ENCODE results near the gene ARL16. TPM values are rescaled to one million over a fixed set of nuclear protein-coding genes. Genes with fewer than 3 reads are reported as not detected.
A peak's percentile ranks its signal among the peaks of the same experiment; 100 is the strongest.

Gene ARL16
- total RNA-seq, 1 donor from 2014 or later: 25.0 TPM

- no peak for DNase-seq (ENCODE audit: low spot score)
These were observed 29.5 kb upstream of the ARL16 start for GRCh38 chr17:81713004-81713555.

- DNase-seq (ENCODE audit: low spot score): no peak
These were observed 28.9 kb upstream of the ARL16 start for GRCh38 chr17:81712468-81713003.

DNA sequence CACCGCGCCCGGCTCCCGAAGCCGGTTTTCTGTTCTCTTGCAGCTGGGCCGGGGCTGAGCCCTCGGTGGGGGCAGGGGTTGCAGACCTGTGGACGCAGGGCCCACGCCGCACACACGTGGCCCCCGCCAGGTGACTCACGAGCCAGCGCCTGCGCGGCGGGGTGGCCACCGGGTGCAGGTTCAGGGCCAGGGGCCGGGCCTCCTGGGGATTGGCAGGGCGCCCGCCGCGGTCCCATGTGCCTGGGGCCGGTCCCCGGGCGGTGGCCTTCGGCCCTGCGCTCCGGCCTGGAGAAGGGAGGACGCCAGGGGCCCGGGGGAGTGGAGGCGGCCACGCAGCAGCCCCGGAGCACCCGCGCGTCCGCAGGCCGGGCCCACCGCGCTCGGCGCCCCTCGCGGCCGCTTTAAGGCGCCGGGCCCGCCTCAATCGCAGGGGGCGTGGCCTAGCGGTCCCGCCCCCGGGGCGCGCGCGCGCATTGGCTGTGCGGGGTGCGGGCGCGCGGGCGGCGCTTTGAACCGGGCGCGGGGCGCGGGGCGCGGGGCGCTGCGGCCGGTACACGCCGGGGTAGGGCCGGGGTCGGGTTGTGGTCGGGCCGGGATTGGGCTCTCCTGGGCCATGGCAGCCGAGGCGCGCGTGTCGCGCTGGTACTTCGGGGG lies 28.3 kb upstream of the ARL16 start, which contains the start of gene SLC25A10:
Gene SLC25A10, plus strand, starts transcription at position 471 of the 654 bp plus-strand sequence. Its CDS starts 143 bp downstream, at position 614.
- peak; percentile 93 for DNase-seq (ENCODE audit: low spot score)

GRCh38 chr17:81710514-81711308 lies 27.1 kb upstream of the ARL16 start:
- no peak for DNase-seq (ENCODE audit: low spot score)

DNA sequence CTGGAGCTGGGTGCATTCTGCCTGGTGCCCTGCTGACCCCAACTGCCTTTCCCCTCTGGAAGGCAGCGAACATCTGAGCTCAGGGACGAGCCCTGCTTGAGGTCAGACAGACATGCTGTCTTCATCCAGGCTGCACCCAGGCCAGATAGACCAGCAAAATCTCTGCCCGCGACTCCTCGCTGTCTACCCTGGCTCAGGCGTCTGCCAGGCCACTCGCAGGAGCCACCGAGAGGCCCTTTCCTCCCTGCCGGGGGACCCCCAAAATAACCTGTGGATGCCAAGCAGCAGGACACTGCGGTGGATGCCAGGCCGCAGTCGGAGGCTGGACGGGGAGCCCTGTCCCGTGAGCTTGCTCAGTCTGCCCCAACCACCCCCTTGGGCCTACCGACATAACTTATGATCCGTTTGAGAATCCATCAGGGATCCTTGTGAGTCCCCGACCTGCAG lies 25.2 kb upstream of the ARL16 start:
- no peak for DNase-seq (ENCODE audit: low spot score)

- no peak for DNase-seq (ENCODE audit: low spot score)
These were observed 24.4 kb upstream of the ARL16 start for GRCh38 chr17:81707725-81708646.

DNA sequence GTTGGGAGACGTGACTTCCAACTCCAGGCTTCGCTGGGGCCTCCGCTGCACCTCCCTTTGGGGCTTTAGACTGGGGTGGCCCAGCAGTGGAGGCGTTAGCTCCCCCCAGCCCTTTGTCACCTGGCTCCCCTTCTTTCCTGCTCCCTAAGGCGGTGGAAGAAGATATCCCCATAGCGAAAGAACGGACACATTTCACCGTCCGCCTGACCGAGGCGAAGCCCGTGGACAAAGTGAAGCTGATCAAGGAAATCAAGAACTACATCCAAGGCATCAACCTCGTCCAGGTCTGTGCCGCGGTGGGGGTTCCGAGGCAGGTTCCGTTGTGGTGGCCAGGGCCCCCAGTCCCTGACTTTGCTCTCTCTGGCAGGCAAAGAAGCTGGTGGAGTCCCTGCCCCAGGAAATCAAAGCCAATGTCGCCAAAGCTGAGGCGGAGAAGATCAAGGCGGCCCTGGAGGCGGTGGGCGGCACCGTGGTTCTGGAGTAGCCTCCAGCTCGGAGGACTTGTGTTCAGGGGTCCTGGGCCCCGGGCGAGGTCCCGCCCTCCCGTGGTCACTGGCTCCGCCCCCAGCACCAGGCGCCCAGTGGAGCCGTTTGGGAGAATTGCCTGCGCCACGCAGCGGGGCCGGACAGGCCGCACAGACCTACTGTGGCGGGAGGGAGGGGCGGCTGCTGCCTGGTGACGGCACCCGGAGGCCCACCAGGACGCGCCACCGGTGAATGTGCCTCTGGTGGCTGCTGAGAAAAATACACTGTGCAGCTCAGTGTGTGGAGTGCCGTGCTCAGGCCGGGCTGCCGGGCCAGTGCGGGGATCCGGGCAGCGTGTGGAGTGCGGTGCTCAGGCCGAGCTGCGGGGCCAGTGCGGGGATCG lies 23.4 kb upstream of the ARL16 start:
- no peak for DNase-seq (ENCODE audit: low spot score)

- DNase-seq (ENCODE audit: low spot score): no peak
These were observed 22.6 kb upstream of the ARL16 start for GRCh38 chr17:81706232-81706611.

DNA sequence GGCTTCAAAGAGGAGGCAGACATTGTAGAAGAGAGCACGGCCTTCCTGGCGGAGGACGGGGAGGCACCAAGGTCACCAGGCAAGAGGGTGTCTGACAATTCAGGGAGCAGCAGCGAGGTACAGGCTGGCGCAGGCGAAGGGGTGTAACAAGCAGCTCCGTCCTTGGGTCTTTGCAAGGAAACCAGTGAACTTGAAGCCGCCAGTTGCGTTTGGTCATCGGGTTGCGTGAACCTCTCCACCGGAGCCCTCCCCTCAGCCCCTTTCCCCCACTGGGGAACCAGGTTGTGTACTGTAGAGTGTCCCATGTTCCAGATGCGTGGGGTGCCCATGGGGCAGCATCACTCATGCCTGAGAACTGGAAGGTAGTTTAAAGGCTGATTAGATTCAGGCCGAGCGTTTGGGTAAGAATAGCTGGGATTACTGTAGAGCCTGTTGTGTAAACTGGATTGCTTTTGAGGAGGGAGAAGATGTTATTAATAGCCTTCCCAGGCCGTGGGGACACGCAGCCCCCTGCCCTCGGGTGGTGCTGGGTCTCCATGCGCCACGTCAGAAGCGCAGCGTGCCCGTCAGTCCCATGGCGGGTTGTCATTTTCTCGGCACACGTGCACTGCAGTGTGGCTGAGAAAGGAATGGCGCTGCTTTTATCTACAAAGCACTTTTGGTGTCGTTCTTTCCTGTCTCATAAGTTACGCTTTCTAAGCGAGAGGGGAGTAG lies 22.1 kb upstream of the ARL16 start:
- DNase-seq (ENCODE audit: low spot score): no peak

DNA sequence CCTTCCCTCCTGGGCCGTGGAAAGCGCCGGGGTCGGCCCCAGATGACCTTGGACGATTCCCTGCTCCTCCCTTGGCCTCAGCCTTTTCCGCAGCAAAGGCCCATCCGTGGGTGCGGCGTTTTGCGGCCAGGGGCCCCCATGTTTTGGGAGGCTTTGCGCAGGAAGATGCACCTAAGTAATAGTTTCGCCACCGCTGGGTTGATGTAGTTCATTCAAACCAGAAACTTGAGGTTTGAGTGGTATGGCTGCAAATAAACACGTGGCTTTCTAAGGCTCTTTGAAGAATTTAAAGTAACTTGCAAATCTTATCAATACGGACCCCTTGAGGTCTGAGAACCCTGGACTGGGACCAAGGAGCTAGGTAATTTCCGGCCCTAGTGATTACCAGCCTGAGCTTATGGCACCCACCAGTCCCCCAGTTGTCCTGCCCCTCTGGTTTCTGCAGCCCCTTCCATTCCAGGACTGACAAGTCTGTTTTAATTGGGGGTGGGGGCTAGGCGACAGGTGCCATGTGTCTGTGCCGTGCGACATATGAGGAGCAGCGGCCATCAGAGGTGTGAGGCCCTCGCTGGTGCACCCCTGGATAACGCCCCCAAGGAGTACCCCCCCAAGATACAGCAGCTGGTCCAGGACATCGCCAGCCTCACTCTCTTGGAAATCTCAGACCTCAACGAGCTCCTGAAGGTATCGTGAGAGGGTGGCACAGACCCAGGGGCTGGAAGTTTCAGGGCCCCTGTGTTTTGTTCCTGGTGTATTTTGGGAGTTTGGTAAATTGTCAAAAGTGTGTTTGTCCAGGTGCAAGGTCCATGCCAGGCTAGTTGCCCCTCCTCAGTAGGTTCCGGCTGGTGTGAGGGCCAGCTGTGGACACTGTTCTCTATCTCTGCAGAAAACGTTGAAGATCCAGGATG lies 20.4 kb upstream of the ARL16 start:
- no peak for DNase-seq (ENCODE audit: low spot score)

DNA sequence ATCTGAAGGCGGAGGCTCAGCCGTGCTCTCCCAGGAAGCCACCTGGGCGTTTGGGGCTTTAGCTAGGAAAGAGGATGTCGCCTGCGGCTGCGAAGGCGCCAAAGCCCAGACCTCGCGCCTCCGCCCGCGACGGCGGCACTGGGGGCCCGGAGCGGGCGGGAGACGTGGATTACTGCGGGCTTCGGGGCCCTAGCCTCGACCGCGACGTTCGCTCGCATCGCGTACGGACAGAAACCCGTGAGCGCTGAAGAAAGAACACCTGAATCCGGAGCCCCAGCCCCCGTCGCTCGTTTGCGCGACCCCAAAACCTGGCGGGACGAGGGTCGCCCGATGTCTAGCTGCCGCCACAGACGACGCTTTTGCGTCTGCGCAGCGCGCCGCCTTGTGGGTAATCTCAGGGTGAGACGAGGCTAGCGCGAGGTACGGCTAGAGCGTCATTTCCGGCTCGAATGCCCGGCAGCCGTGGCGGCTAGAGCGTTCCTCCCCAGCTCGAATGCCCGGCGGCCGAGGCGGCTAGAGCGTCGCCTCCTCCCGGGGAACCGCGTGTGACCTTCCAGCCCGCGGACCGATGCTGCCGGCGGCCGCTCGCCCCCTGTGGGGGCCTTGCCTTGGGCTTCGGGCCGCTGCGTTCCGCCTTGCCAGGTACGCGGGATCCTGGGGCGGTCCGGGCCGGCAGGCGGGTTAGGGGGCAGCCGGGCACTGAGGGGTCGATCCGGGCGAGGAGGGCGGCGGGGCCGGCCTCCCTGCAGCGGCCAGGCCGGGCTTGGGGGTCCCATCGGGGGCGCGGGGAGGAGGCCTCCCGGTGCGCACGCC lies 19.5 kb upstream of the ARL16 start, which contains the start of gene MRPL12:
Gene MRPL12, plus strand, starts transcription at position 434 of the 813 bp plus-strand sequence. Its CDS starts 135 bp downstream, at position 569.
- DNase-seq (ENCODE audit: low spot score): peak; percentile 98

DNA sequence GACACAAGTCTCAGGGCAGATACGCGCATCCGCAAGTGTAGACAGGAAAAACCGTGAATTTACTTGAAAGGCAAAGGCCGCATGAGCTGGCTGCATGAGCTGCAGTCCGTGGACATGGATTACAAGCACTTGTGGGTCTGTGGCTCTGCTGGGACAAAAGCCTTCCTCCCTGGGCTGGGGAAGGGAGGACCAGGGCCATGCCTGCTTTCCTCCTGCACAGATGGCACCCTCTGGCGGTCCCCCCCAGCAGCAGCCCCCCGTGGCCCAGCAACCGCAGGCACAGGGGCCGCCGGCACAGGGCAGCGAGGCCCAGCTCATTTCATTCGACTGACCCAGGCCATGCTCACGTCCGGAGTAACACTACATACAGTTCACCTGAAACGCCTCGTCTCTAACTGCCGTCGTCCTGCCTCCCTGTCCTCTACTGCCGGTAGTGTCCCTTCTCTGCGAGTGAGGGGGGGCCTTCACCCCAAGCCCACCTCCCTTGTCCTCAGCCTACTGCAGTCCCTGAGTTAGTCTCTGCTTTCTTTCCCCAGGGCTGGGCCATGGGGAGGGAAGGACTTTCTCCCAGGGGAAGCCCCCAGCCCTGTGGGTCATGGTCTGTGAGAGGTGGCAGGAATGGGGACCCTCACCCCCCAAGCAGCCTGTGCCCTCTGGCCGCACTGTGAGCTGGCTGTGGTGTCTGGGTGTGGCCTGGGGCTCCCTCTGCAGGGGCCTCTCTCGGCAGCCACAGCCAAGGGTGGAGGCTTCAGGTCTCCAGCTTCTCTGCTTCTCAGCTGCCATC lies 17.9 kb upstream of the ARL16 start:
- no peak for DNase-seq (ENCODE audit: low spot score)

GRCh38 chr17:81700353-81701287 lies 17.0 kb upstream of the ARL16 start:
- no peak for DNase-seq (ENCODE audit: low spot score)

DNA sequence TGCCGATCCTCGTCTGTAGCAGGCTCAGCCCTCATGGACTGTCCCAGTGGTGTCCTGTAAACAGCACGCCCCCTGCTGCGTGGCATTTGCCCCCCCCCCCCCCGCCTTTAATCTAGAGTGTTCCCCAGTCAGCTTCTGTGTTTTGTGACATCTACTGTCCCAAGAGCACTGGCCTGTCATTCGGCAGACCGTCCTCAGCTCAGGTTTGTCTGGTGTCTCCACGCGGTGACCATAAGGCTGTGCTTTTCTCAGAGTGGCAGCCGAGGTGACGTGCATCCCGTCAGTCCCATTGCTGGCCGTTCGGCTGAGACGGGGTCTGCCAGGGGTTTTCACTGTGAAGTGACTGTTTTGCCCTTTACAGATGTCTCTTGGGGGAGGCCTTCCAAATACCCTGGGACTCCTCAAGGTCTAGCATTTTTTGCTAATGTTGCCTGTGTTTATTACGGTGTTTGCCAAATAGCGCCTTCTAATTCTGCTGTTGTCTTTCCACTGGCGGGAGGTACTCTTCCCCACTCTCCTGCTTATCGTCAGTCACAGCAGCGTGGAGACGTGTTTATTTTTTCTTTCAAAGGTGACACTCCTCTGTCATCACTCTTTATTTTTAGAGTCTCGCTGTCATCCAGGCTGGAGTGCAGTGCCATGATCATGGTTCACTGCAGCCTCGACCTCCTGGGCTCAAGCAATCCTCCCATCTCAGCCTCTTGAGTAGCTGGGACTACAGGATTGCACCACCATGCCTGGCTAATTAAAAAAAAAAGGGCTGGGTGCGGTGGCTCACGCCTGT lies 13.9 kb upstream of the ARL16 start:
- DNase-seq (ENCODE audit: low spot score): no peak

All from mesenteric fat pad (tissue), 1 donor.